ENCODE results near the gene FGFR4.

DNA sequence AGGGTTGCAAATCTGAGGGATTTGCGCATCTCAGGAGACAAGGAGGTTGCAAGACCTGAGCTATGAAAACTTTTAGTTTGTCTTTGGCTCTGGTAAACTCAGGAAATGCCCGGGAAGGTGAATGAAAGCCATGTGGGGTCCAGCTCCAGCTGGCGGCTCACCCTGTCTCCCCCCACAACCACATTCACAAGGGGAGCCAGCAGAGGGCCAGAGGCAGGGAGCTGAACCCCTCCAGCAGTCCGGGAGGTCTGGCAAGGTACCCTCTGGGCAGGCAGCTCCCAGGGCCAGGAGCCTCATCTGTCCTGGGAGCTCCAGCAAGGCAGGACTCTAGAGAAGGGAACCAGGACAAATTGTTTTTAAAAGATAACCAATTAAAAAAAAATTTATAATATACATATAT lies 2.5 kb upstream of the FGFR4 start:
- TF ChIP-seq ZNF274 (IDR thresholded peaks at IDR 0.05; ENCODE audit: low read depth, low read length) (no peak), SUZ12 (IDR thresholded peaks at IDR 0.05; ENCODE audit: extremely low read depth, insufficient read depth, insufficient read length) (no peak)

All from NT2/D1 (cell line).